Measurements from ENCODE around the gene PRKCA.

DNA sequence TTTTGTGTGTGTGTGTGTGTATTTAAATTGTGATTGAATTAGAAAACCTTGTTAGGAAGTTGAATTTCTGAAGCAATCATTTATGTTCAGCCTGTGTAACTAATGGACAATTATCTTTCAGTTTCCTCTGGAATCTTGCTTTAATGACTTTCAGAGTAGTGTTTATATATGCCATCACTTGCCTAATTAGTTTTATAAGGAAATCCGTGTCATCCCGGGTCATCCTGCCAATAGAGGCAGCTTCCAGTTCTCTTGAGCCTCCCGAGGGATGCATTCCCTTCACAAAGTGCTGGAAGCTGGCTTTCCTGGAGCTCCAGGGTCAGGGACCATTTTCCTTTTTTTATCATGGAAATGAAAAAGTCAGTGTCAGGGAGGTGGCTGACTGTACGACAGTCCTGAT is 42.9 kb downstream of the PRKCA start:
- no peak for TF ChIP-seq POLR2AphosphoS5 (IDR thresholded peaks at IDR 0.05; ENCODE audit: low read depth, low read length)
- no peak; the same call in 1 of the 2 replicates for TF ChIP-seq SIN3A (IDR thresholded peaks at IDR 0.05; ENCODE audit: borderline replicate concordance, insufficient read depth, low read length)
